DND-41 (cell line): ENCODE measurements around the gene EXOC6.

Source experiments
- ATAC-seq: fragments of 200-7000 bp; cut with Tn5 transposase; 3 replicates; pipeline ENCODE4 v1.9.1; 2021; ENCODE audit warnings: low read depth; ENCODE audit not compliant: insufficient read depth
- DNase-seq: peaks from one replicate; pipeline ENCODE4 v3.0.0-alpha.2; 2020
- H2AFZ ChIP-seq: 2 replicates; pipeline ENCODE4 v1.6.0; 2012; ENCODE audit warnings: low read depth, low read length
- H3K27ac ChIP-seq: 2 replicates; pipeline ENCODE4 v1.5.1; 2012; ENCODE audit warnings: low read length, inconsistent platforms
- H3K27me3 ChIP-seq: fragments of 200-600 bp; sonication (generic); 2 replicates; pipeline ENCODE4 v1.6.0; 2012; ENCODE audit warnings: low read length, mild to moderate bottlenecking, inconsistent platforms; ENCODE audit not compliant: insufficient read depth, poor library complexity
- H3K36me3 ChIP-seq: 2 replicates; pipeline ENCODE4 v1.5.1; 2012; ENCODE audit warnings: low read length, inconsistent platforms; ENCODE audit not compliant: insufficient read depth
- H3K4me1 ChIP-seq: 2 replicates; pipeline ENCODE4 v1.5.1; 2012; ENCODE audit warnings: mild to moderate bottlenecking, low read length; ENCODE audit not compliant: insufficient read depth
- H3K4me2 ChIP-seq: 2 replicates; pipeline ENCODE4 v1.6.0; 2012; ENCODE audit warnings: mild to moderate bottlenecking, moderate library complexity, low read length, inconsistent platforms; ENCODE audit not compliant: insufficient read depth
- H3K4me3 ChIP-seq, 2 experiments: fragments of 200-600 bp in 1 of 2; shearing (Covaris generic) in 1 of 2; 2 replicates each; pipeline ENCODE4 v1.5.1; 2012 to 2016; ENCODE audit warnings: inconsistent platforms in 2 of 2, low read length in 2 of 2, mild to moderate bottlenecking in 2 of 2, low read depth in 1 of 2, moderate library complexity in 1 of 2
- H3K79me2 ChIP-seq: 2 replicates; pipeline ENCODE4 v1.6.0; 2012; ENCODE audit warnings: low read length, inconsistent platforms; ENCODE audit not compliant: insufficient read depth
- H3K9ac ChIP-seq: 2 replicates; pipeline ENCODE4 v1.6.0; 2012; ENCODE audit warnings: low read depth, mild to moderate bottlenecking, inconsistent platforms, low read length, moderate library complexity
- H3K9me3 ChIP-seq: 2 replicates; pipeline ENCODE4 v1.5.1; 2012; ENCODE audit warnings: low read length, moderate library complexity, mild to moderate bottlenecking, inconsistent platforms; ENCODE audit not compliant: insufficient read depth, severe bottlenecking
- H4K20me1 ChIP-seq: 2 replicates; pipeline ENCODE4 v1.6.0; 2012; ENCODE audit warnings: low read length; ENCODE audit not compliant: insufficient read depth
- CTCF ChIP-seq: IDR thresholded peaks from 2 replicates; pipeline ENCODE4 v1.5.1; 2012; ENCODE audit warnings: borderline replicate concordance, low read length, moderate library complexity, mild to moderate bottlenecking; ENCODE audit not compliant: poor library complexity, severe bottlenecking; ENCODE audit errors: extremely low read depth
- EZH2 ChIP-seq: IDR thresholded peaks from 3 replicates; pipeline ENCODE4 v1.6.1; 2012; ENCODE audit warnings: borderline replicate concordance, low read depth, mild to moderate bottlenecking, moderate library complexity, low read length, inconsistent platforms; ENCODE audit not compliant: severe bottlenecking

The EXOC6 gene

GRCh38 chr10:93106631-93107072, 258.3 kb downstream of the EXOC6 start:
- no peak for TF ChIP-seq EZH2
- no peak for TF ChIP-seq CTCF
- no peak overlapping the region for H3K27ac ChIP-seq
- no peak overlapping the region for H3K9ac ChIP-seq
- no peaks in the 10 kb centered on the region for H3K79me2 ChIP-seq
- H3K27me3 ChIP-seq = no peaks in the 10 kb centered on the region
- DNase-seq (no peak), ATAC-seq (no peak)
- no peak overlapping the region for H3K4me3 ChIP-seq
- no peak overlapping the region for H3K4me2 ChIP-seq
- H4K20me1 ChIP-seq = no peaks in the 10 kb centered on the region
- no peak overlapping the region for H2AFZ ChIP-seq
- no peaks in the 10 kb centered on the region for H3K4me1 ChIP-seq
- peaks cover 4% of the 10 kb centered on the region for H3K9me3 ChIP-seq
- no peaks in the 10 kb centered on the region for H3K36me3 ChIP-seq
